CD4-positive, alpha-beta T cell treated with Interleukin-6 at 100 ng/mL for 8 hours (primary cell): ENCODE results near the gene ELMO3.
A peak's percentile ranks its signal among the peaks of the same experiment; 100 is the strongest.

ENCODE experiments used
- DNase-seq: peaks from one replicate; pipeline ENCODE4 v3.0.0-alpha.2; 2020; ENCODE audit warnings: mixed read lengths, low spot score

Gene ELMO3

DNA sequence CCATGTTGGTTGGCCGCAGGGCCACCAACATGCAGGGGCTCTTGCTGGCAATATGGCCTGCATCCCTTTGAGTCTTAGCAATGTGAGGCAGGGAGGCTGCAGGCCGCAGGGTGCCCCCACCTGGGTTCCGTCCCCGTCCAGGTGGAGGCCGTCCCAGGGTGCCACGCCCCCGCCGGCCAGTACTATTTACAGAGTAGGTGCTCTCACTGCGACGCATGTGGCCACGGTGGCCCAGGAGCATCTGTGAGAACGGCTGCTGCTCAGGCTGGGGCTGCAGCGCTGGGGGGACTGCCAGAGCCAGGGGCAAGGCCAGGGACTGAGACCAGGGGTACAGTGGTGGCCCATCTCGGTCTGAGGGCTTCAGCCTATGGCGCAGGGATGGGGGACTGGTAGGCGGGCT, 18.8 kb upstream of the ELMO3 start:
- DNase-seq: no peak

DNA sequence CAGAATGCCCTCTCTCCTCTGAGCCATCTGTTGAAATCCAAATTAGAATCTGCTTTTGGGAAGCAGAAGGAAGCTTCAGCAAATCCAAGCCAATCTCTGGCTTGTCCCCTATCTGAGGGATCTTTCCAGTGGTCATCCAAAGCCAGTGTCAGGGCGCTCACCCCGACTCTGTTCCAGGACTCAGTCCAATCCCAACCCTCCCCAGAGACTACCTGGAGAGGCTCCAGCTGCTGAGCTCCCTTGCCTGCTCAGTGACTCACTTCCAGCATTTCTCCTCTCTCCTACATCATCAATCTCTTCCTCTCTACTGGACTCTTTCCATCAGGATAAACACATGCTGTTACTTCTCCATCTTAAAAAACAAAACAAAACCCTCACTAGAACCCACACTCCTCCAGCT, 17.6 kb upstream of the ELMO3 start:
- no peak for DNase-seq

GRCh38 chr16:67182288-67182687, 16.6 kb upstream of the ELMO3 start:
- DNase-seq: no peak

DNA sequence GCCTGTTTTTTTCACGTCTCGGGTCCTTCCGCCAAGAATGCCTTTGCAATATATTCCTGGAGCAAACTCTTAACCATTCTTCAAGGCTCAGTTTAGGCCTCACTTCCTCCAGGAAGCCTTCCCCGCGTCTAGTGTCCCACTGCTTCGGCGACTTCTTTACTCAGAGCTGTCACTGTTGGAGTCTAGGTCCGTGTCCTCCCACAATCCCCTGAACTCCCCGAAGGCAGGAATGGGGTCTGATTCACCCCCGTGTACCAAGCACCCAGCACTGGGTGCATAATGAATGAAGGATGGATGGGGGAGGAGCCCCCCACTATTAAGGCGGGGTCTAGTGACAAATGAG, 15.7 kb upstream of the ELMO3 start:
- no peak for DNase-seq

- peak; percentile 96 for DNase-seq
Observed at GRCh38 chr16:67183627-67184452, 15.1 kb upstream of the ELMO3 start, which contains the start of gene MATCAP1. MATCAP1 (minus strand) TSS chr16:67183963; CDS start chr16:67180610, 3,353 bp downstream.

DNA sequence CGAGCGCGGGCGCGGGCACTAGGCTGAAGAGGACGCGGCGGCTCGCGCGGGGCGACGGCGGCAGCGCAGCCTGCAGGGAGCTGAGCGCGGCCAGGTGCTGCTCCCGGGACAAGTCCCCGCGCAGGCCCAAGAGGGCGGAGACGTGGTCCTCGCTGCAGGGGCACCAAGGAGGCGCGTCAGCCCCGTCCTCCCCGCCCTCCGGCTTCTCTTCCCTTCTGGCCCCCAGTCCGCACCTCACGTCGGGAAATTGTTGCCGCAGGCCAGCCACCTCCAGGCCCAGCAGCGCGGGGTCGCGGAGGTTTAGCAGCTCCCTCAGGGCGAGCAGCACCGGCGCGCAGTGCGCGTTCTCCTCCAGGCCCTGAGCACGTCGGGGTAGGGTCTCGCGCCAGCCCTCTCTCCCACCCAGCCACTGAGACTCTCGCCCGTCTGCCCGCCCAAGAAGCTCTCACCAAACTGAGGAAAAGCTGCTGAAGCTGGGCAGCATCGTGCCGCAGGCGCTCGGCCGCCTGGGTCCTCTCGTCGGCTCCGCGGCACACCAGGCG, 14.4 kb upstream of the ELMO3 start:
- no peak for DNase-seq

GRCh38 chr16:67184995-67185650, 13.8 kb upstream of the ELMO3 start:
- DNase-seq: peak; percentile 77

DNA sequence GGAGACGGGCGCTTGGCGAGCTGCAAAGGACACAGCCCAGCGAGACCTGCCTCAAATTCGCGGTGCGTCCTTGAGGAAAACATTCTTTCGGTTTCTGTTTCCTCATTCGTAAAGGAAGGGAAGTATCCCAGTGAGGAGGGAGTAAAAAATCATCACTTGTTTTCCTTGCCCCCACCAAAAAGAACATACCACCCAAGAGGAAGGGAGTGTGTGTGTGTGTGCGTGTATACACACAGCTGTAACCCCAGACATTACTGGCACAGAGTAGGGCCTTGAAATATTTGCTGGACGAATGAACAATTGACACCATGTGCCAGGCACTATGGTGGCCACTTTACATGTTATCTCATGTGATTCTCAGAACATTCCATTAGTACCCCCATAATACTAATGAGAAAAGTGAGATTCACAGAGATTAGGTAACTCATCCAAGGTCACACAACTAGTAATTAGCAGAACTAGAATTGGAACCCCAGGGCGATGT, 13.2 kb upstream of the ELMO3 start:
- DNase-seq: no peak

GRCh38 chr16:67186550-67186950, 12.4 kb upstream of the ELMO3 start:
- DNase-seq: no peak

GRCh38 chr16:67187175-67187890, 11.6 kb upstream of the ELMO3 start:
- no peak for DNase-seq

GRCh38 chr16:67188323-67188722, 10.6 kb upstream of the ELMO3 start:
- DNase-seq: no peak

GRCh38 chr16:67188798-67189197, 10.1 kb upstream of the ELMO3 start:
- DNase-seq: no peak

DNA sequence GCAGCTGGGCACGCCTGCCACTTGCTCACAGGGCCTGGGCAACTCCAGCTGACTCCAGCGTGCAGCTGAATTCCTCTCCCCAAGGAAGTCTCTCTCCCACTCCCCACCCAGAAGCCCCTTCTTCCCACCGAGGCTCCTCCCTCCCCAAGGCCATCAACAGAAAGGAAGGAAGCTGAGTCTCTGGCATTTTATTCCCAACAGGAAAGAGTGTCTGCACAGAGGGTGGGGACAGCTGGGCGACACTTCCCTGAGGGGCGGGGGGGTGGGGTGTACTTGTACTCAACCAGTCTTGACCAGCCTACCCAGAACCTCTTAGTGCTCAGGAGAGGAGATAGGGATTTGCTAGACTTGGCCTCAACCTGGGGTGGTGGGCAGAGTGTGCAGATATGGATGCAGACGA, 8.9 kb upstream of the ELMO3 start, which contains the start of gene EXOC3L1:
Gene EXOC3L1 (minus strand): TSS at position 96 of the 400 bp plus-strand sequence. CDS start 460 bp downstream, outside the sequence.
- no peak for DNase-seq

DNA sequence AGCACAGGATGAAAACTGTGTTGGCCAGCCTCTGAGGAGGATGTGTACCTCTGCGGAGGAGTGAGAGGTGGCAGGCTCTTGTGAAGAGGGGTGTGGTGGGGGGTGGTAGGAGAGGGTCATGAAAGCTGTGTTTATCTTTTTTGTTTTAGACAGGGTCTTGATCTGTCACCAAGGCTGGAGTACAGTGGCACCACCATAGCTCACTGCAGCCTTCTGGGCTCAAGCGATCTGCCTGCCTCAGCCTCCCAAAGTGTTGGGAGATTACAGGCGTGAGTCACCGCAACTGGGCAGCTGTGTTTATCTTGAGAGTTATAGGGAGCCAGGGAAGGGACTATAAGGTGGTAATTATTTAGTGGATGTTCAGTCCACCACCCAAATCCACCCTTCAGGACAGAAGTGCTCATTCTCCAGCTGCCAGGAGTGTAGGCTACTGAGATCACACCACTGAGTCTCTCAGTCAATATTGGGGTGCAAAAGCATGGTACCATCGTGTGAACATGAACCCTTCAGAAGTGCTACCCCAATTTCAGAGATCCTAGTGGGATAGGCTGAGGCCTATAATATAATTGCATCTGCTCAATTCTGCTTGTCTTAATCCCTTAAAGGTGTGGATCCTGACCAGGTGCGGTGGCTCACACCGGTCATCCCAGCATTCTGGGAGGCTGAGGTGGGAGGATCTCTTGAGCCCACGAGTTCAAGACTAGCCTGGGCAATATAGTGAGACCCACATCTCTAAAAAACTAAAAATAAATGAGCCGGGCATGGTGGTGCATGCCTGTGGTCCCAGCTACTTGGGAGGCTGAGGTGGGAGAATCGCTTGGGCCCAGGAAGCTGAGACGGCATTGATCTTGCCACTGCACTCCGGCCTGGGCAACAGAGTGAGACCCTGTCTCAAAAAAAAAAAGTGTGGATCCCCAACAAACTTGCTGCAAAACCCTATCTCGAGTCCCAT, 8.2 kb upstream of the ELMO3 start:
- no peak for DNase-seq

GRCh38 chr16:67191411-67191994, 7.4 kb upstream of the ELMO3 start:
- DNase-seq: no peak

DNA sequence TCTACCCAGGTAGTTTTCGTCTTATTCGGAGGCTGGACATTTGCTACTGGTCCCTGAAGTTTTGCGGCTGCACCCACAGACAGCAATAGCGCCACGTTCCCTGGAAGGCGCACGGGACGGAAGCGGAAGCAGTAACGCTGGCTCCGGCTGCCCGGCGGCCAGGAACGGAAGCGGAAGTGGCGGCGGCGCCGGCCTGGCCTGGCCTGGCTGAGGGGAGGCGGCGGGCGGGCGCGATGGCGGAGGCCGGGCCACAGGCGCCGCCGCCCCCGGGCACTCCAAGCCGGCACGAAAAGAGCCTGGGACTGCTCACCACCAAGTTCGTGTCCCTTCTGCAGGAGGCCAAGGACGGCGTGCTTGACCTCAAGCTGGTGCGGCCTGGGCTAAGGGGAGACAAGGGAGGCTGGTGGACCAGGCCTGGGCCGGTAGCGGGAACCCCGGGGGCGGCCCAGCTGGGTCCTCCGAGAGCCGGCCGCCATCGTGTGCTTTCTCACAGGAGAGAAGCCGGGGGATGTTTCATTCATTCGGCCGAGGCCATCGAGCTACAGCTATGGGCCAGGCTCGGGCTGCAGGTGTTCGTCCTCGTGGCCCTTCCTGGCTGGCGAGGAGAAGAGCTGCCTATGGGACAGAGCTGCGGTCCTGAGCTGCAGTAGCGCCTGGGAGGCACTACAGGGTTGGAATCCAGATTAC, 6.8 kb upstream of the ELMO3 start, which contains the start of gene E2F4:
Gene E2F4 (plus strand): TSS at position 161 of the 687 bp plus-strand sequence. CDS start 73 bp downstream, at position 234.
- DNase-seq: peak; percentile 85

DNA sequence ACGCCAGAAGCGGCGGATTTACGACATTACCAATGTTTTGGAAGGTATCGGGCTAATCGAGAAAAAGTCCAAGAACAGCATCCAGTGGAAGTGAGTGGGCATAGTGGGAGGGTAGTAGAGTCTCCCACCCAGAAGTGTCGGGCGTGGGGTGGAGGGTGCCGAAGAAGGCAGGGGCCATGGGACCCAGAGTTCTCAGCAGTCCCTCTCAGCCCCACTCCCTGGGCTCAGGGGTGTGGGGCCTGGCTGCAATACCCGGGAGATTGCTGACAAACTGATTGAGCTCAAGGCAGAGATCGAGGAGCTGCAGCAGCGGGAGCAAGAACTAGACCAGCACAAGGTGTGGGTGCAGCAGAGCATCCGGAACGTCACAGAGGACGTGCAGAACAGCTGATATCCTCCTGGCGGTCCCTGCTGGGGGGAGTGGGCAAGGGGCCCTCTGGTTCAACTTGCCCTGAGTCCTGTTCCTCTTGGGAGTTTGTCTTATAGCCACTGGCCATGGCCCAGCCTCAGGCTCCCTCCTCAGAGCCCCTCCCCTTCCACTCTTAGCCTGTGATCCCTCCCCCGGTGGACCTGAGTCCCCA, 6.1 kb upstream of the ELMO3 start:
- no peak for DNase-seq

DNA sequence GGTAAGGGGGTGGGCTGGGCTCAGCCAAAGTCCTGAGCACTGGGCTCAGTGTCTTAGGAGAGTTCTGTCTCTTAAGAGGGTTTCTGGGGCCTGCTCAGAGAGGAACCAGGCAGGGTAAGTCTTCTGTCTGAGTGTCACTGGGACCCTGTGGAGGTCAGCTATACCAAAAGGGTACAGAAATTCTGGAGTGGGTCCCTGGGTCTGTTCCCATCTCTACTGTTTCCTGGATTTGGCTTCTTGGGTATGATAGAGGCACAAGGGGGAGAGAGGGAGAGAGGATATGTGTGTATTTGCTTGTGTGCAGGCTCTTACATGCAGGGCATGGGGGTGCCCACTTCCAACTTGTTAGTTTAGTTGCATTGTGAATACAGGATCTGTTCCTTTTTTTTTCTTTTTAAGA, 5.4 kb upstream of the ELMO3 start:
- no peak for DNase-seq

GRCh38 chr16:67194260-67194659, 4.7 kb upstream of the ELMO3 start:
- DNase-seq: no peak

DNA sequence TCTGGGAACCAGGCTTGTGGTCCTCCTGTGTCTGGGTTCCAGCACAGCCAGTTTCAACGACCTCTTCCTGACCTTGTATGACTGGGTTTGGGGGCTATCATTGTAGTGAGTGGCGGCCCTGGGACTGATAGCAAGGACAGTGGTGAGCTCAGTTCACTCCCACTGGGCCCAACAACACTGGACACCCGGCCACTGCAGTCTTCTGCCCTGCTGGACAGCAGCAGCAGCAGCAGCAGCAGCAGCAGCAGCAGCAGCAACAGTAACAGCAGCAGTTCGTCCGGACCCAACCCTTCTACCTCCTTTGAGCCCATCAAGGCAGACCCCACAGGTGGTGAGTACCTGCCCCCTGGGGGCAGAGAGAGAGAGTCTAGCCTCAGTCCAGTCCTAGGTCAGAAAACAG, 3.3 kb upstream of the ELMO3 start:
- no peak for DNase-seq
